SK-N-SH (cell line): ENCODE data around the gene REPS2. TPM values are rescaled to one million over a fixed set of nuclear protein-coding genes. Genes with fewer than 3 reads are reported as not detected.

ENCODE experiments used
- CTCF ChIA-PET: fragments of 300-600, 350-600 bp; formaldehyde crosslinking; extraction: SDS; loops from one replicate; lab custom pipeline; 2021; lab: Yijun Ruan, JAX
- POLR2A ChIA-PET: fragments of 350-600 bp; sonication (Branson Sonifier 250); formaldehyde crosslinking; extraction: SDS; loops from one replicate; lab custom pipeline; 2020; ENCODE audit warnings: antibody characterized with exemption, inconsistent platforms; lab: Yijun Ruan, JAX
- DNase-seq: peaks from one replicate; pipeline ENCODE4 v3.0.0; 2012
- H2AFZ ChIP-seq: fragments of 200-600 bp; sonication (generic); 2 replicates; pipeline ENCODE4 v1.8.1; 2016; ENCODE audit warnings: antibody characterized with exemption, mild to moderate bottlenecking, low read depth
- H3F3A ChIP-seq: fragments of 200-600 bp; sonication (generic); replicated peaks from 2 replicates; pipeline ENCODE3; 2016; ENCODE audit warnings: antibody characterized with exemption, mild to moderate bottlenecking; ENCODE audit not compliant: insufficient read depth
- H3K27ac ChIP-seq, 2 experiments: fragments of 200-500 bp in 1 of 2; fragments of 200-600 bp in 1 of 2; sonication (Bioruptor generic) in 1 of 2; sonication (generic), shearing (Covaris generic) in 1 of 2; 2 replicates each; pipeline versions ENCODE4 v1.5.1 to v1.6.1; 2014 to 2016; ENCODE audit warnings: low read depth in 2 of 2, inconsistent platforms in 1 of 2, low read length in 1 of 2, mild to moderate bottlenecking in 1 of 2, mixed read lengths in 1 of 2
- H3K27me3 ChIP-seq: fragments of 200-600 bp; sonication (generic), shearing (Covaris generic); 2 replicates; pipeline ENCODE4 v1.6.1; 2016; ENCODE audit warnings: mixed run types; ENCODE audit not compliant: insufficient read depth
- H3K36me3 ChIP-seq, 2 experiments: fragments of 200-500 bp in 1 of 2; fragments of 200-600 bp in 1 of 2; sonication (Bioruptor generic) in 1 of 2; sonication (generic) in 1 of 2; replicated peaks in 1 of 2; 2 replicates each; pipeline versions ENCODE3 to v1.5.1; 2014 to 2016; ENCODE audit warnings: low read length in 1 of 2, mild to moderate bottlenecking in 1 of 2; ENCODE audit not compliant: insufficient read depth in 2 of 2, control insufficient read depth in 1 of 2
- H3K4me1 ChIP-seq, 2 experiments: fragments of 200-500 bp in 1 of 2; fragments of 200-600 bp in 1 of 2; sonication (Bioruptor generic) in 1 of 2; sonication (generic), shearing (Covaris generic) in 1 of 2; 2 replicates each; pipeline versions ENCODE4 v1.5.1 to v1.6.1; 2014 to 2016; ENCODE audit warnings: low read depth in 1 of 2, low read length in 1 of 2, mixed run types in 1 of 2; ENCODE audit not compliant: insufficient read depth in 2 of 2, control insufficient read depth in 1 of 2
- H3K4me2 ChIP-seq: fragments of 200-600 bp; sonication (generic), shearing (Covaris generic); 2 replicates; pipeline ENCODE4 v1.6.1; 2017; ENCODE audit warnings: mixed run types
- H3K4me3 ChIP-seq, 2 experiments: fragments of 200-500 bp in 1 of 2; fragments of 200-600 bp in 1 of 2; sonication (Bioruptor generic) in 1 of 2; sonication (generic), shearing (Covaris generic) in 1 of 2; 2 replicates each; pipeline versions ENCODE4 v1.5.1 to v1.8.1; 2014 to 2016; ENCODE audit warnings: low read depth in 2 of 2, inconsistent platforms in 1 of 2, low read length in 1 of 2, mild to moderate bottlenecking in 1 of 2, mixed read lengths in 1 of 2, moderate library complexity in 1 of 2
- H3K79me2 ChIP-seq: fragments of 200-600 bp; sonication (generic); 2 replicates; pipeline ENCODE4 v1.8.1; 2017; ENCODE audit warnings: mild to moderate bottlenecking; ENCODE audit not compliant: insufficient read depth
- H3K9ac ChIP-seq: fragments of 200-600 bp; sonication (generic); 2 replicates; pipeline ENCODE4 v1.6.1; 2017; ENCODE audit warnings: mixed run types
- H3K9me2 ChIP-seq: fragments of 200-600 bp; sonication (generic); 2 replicates; pipeline ENCODE4 v1.6.1; 2017; ENCODE audit warnings: mixed run types
- H3K9me3 ChIP-seq: fragments of 200-600 bp; sonication (generic); 2 replicates; pipeline ENCODE4 v1.6.1; 2017; ENCODE audit warnings: mixed run types, mild to moderate bottlenecking, moderate library complexity
- H4K20me1 ChIP-seq: fragments of 200-600 bp; sonication (generic); 2 replicates; pipeline ENCODE4 v1.6.1; 2017; ENCODE audit warnings: mild to moderate bottlenecking, mixed run types; ENCODE audit not compliant: insufficient read depth
- ELF1 ChIP-seq: IDR thresholded peaks from 2 replicates; pipeline ENCODE4 v1.4.0; 2012
- EP300 ChIP-seq, 2 experiments: IDR thresholded peaks; 2 replicates each; pipeline versions ENCODE4 v1.4.0 to v1.6.1; 2012; ENCODE audit warnings: borderline replicate concordance in 1 of 2, low read depth in 1 of 2, low read length in 1 of 2
- EZH2phosphoT487 ChIP-seq: fragments of 200-600 bp; sonication (generic); IDR thresholded peaks from 2 replicates; pipeline ENCODE4 v1.6.1; 2017; ENCODE audit warnings: low read depth, mixed run types, mild to moderate bottlenecking, antibody characterized with exemption, moderate library complexity, borderline replicate concordance
- FOSL2 ChIP-seq: IDR thresholded peaks from 2 replicates; pipeline ENCODE4 v1.4.0; 2012; ENCODE audit warnings: low read depth, mild to moderate bottlenecking, moderate library complexity, borderline replicate concordance
- GABPA ChIP-seq: IDR thresholded peaks from 2 replicates; pipeline ENCODE4 v1.4.0; 2012; ENCODE audit warnings: low read depth, mild to moderate bottlenecking
- JUND ChIP-seq: IDR thresholded peaks from 2 replicates; pipeline ENCODE4 v1.4.0; 2012
- NFIC ChIP-seq: IDR thresholded peaks from 2 replicates; pipeline ENCODE4 v1.4.0; 2012; ENCODE audit warnings: borderline replicate concordance
- NRF1 ChIP-seq: IDR thresholded peaks from 2 replicates; pipeline ENCODE4 v1.6.1; 2012; ENCODE audit warnings: low read depth, mild to moderate bottlenecking, low read length
- RAD21 ChIP-seq: IDR thresholded peaks from 2 replicates; pipeline ENCODE4 v1.6.1; 2012; ENCODE audit warnings: mild to moderate bottlenecking, low read length
- RXRA ChIP-seq: IDR thresholded peaks from 2 replicates; pipeline ENCODE4 v1.4.0; 2012; ENCODE audit warnings: low read depth, mild to moderate bottlenecking, borderline replicate concordance
- SIN3A ChIP-seq: IDR thresholded peaks from 2 replicates; pipeline ENCODE4 v1.6.1; 2012; ENCODE audit warnings: low read depth, mild to moderate bottlenecking, low read length, moderate library complexity, borderline replicate concordance
- YY1 ChIP-seq: IDR thresholded peaks from 2 replicates; pipeline ENCODE4 v1.4.0; 2012; ENCODE audit warnings: low read depth, mild to moderate bottlenecking
- WGBS: methylation state at CpG from one replicate; pipeline ENCODE4 v1.1.6; 2017; ENCODE audit warnings: low lambda C conversion rate; 5-methylcytosine and 5-hydroxymethylcytosine counted together
- polyA plus RNA-seq, 3 experiments: library from polyadenylated mRNA; depleted of rRNA; stranded (reverse); fragments of >200 nt; gene quantifications; 2 replicates each; pipeline ENCODE4 v1.2.3, GENCODE V29; 2012
- TF ChIP-seq, protein P1 (sequence below): IDR thresholded peaks from 2 replicates; pipeline ENCODE4 v1.6.1; 2012; ENCODE audit warnings: mild to moderate bottlenecking, low read depth, low read length, moderate library complexity
- TF ChIP-seq, protein P2 (sequence below): fragments of 200-600 bp; sonication (generic); IDR thresholded peaks from 2 replicates; pipeline ENCODE4 v1.6.1; 2017; ENCODE audit warnings: antibody characterized with exemption, mild to moderate bottlenecking, moderate library complexity
- TF ChIP-seq, protein P3 (sequence below): fragments of 150-350 bp; IDR thresholded peaks from 2 replicates; pipeline ENCODE4 v1.6.1; 2016; ENCODE audit warnings: mild to moderate bottlenecking, low read depth, low read length
- TF ChIP-seq, protein P4 (sequence below): IDR thresholded peaks from 2 replicates; pipeline ENCODE4 v1.4.0; 2012; ENCODE audit warnings: low read depth, borderline replicate concordance

Gene REPS2
- polyA plus RNA-seq, 1 of the 3 experiments (the other 2 are of a cell fraction): 0.62 TPM

DNA sequence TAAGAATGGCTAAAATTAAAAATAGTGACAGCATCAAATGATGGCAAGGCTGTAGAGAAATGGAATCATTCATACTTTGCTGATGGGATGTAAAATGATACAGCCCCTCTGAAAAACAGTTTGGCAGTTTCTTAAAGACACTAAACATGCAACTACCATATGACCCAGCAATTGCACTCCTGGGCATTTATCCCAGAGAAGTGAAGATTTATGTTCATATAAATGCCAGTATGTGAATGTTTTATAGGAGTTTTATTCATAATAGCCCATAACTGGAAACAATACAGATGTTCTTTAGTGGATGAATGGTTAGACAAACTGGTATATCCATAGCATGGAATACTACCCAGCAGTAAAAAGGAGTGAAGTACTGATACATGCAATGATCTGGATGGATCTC, 43.3 kb downstream of the REPS2 start:
- CTCF ChIA-PET: no interaction called here
- no peak overlapping the region for H3K27ac ChIP-seq
- H4K20me1 ChIP-seq: no peaks in the 10 kb centered on the region
- H2AFZ ChIP-seq: no peak overlapping the region
- no peaks in the 10 kb centered on the region for H3K79me2 ChIP-seq
- H3K9me3 ChIP-seq: no peaks in the 10 kb centered on the region
- H3F3A ChIP-seq: no peaks in the 10 kb centered on the region
- no peak overlapping the region for H3K4me2 ChIP-seq
- POLR2A ChIA-PET: no interaction called here
- no peaks in the 10 kb centered on the region for H3K4me1 ChIP-seq
- TF ChIP-seq NFIC: no peak
- TF ChIP-seq YY1: no peak
- TF ChIP-seq NRF1: no peak
- H3K9me2 ChIP-seq: no peaks in the 10 kb centered on the region
- H3K9ac ChIP-seq: no peak overlapping the region
- H3K36me3 ChIP-seq: no peaks in the 10 kb centered on the region
- no peak for DNase-seq
- H3K4me3 ChIP-seq: no peak overlapping the region
- H3K27me3 ChIP-seq: no peaks in the 10 kb centered on the region

DNA sequence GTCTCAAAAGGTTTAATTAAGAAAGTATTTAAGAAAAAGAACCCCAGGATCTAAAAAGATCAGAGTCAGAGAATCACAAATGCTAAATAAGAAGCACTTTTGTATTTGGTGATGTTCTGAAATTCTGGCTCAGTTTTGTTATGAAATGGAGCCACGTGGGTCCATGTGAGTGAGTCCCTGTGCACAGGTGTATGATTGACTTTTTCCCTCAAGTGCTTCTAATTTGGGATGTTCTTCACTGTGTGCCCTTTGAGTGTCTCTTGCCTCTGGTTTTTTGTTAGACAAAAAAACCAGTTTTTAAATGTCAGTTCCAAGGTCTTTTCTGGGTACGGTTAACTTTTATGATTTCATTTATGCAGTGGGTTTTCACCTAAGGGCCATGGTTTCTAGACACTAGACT, 44.4 kb downstream of the REPS2 start:
- no peaks in the 10 kb centered on the region for H3K9me2 ChIP-seq
- POLR2A ChIA-PET: no interaction called here
- DNase-seq: no peak
- no peaks in the 10 kb centered on the region for H3K9me3 ChIP-seq
- no peaks in the 10 kb centered on the region for H3K79me2 ChIP-seq
- H3K9ac ChIP-seq: no peak overlapping the region
- H3K4me2 ChIP-seq: no peak overlapping the region
- no peaks in the 10 kb centered on the region for H3F3A ChIP-seq
- TF ChIP-seq RAD21 (no peak), FOSL2 (no peak), GABPA (no peak), EP300 (IDR thresholded peaks at IDR 0.05; ENCODE audit: borderline replicate concordance in 1 of 2, low read depth in 1 of 2, low read length in 1 of 2) (no peak), ELF1 (no peak), RXRA (no peak), EZH2phosphoT487 (no peak), NFIC (no peak), SIN3A (no peak), JUND (no peak), YY1 (no peak)
- TF ChIP-seq, protein P1, sequence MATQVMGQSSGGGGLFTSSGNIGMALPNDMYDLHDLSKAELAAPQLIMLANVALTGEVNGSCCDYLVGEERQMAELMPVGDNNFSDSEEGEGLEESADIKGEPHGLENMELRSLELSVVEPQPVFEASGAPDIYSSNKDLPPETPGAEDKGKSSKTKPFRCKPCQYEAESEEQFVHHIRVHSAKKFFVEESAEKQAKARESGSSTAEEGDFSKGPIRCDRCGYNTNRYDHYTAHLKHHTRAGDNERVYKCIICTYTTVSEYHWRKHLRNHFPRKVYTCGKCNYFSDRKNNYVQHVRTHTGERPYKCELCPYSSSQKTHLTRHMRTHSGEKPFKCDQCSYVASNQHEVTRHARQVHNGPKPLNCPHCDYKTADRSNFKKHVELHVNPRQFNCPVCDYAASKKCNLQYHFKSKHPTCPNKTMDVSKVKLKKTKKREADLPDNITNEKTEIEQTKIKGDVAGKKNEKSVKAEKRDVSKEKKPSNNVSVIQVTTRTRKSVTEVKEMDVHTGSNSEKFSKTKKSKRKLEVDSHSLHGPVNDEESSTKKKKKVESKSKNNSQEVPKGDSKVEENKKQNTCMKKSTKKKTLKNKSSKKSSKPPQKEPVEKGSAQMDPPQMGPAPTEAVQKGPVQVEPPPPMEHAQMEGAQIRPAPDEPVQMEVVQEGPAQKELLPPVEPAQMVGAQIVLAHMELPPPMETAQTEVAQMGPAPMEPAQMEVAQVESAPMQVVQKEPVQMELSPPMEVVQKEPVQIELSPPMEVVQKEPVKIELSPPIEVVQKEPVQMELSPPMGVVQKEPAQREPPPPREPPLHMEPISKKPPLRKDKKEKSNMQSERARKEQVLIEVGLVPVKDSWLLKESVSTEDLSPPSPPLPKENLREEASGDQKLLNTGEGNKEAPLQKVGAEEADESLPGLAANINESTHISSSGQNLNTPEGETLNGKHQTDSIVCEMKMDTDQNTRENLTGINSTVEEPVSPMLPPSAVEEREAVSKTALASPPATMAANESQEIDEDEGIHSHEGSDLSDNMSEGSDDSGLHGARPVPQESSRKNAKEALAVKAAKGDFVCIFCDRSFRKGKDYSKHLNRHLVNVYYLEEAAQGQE: no peak
- TF ChIP-seq, protein P2, sequence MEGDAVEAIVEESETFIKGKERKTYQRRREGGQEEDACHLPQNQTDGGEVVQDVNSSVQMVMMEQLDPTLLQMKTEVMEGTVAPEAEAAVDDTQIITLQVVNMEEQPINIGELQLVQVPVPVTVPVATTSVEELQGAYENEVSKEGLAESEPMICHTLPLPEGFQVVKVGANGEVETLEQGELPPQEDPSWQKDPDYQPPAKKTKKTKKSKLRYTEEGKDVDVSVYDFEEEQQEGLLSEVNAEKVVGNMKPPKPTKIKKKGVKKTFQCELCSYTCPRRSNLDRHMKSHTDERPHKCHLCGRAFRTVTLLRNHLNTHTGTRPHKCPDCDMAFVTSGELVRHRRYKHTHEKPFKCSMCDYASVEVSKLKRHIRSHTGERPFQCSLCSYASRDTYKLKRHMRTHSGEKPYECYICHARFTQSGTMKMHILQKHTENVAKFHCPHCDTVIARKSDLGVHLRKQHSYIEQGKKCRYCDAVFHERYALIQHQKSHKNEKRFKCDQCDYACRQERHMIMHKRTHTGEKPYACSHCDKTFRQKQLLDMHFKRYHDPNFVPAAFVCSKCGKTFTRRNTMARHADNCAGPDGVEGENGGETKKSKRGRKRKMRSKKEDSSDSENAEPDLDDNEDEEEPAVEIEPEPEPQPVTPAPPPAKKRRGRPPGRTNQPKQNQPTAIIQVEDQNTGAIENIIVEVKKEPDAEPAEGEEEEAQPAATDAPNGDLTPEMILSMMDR: no peak
- TF ChIP-seq, protein P3, sequence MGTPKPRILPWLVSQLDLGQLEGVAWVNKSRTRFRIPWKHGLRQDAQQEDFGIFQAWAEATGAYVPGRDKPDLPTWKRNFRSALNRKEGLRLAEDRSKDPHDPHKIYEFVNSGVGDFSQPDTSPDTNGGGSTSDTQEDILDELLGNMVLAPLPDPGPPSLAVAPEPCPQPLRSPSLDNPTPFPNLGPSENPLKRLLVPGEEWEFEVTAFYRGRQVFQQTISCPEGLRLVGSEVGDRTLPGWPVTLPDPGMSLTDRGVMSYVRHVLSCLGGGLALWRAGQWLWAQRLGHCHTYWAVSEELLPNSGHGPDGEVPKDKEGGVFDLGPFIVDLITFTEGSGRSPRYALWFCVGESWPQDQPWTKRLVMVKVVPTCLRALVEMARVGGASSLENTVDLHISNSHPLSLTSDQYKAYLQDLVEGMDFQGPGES: no peak
- TF ChIP-seq, protein P4, sequence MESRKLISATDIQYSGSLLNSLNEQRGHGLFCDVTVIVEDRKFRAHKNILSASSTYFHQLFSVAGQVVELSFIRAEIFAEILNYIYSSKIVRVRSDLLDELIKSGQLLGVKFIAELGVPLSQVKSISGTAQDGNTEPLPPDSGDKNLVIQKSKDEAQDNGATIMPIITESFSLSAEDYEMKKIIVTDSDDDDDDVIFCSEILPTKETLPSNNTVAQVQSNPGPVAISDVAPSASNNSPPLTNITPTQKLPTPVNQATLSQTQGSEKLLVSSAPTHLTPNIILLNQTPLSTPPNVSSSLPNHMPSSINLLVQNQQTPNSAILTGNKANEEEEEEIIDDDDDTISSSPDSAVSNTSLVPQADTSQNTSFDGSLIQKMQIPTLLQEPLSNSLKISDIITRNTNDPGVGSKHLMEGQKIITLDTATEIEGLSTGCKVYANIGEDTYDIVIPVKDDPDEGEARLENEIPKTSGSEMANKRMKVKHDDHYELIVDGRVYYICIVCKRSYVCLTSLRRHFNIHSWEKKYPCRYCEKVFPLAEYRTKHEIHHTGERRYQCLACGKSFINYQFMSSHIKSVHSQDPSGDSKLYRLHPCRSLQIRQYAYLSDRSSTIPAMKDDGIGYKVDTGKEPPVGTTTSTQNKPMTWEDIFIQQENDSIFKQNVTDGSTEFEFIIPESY: no peak
- TF ChIP-seq, all 33 proteins: peak for 0
- Histone ChIP-seq H4K20me1 (no peaks in the 10 kb centered on the region), H3K36me3 (no peaks in the 10 kb centered on the region), H3K4me3 (no peak overlapping the region), H3K27ac (no peak overlapping the region), H2AFZ (no peak overlapping the region), H3K27me3 (no peaks in the 10 kb centered on the region), H3K4me1 (no peaks in the 10 kb centered on the region)
- WGBS: 35% methylated on average over 2 of the region's 2 CpGs
- CTCF ChIA-PET: no interaction called here
